ENCODE measurements around the gene ARID1B. TPM values are rescaled to one million over a fixed set of nuclear protein-coding genes. Genes with fewer than 3 reads are reported as not detected.

ARID1B gene
- total RNA-seq, 1 donor from 2014 or later = 49.2 TPM

DNA sequence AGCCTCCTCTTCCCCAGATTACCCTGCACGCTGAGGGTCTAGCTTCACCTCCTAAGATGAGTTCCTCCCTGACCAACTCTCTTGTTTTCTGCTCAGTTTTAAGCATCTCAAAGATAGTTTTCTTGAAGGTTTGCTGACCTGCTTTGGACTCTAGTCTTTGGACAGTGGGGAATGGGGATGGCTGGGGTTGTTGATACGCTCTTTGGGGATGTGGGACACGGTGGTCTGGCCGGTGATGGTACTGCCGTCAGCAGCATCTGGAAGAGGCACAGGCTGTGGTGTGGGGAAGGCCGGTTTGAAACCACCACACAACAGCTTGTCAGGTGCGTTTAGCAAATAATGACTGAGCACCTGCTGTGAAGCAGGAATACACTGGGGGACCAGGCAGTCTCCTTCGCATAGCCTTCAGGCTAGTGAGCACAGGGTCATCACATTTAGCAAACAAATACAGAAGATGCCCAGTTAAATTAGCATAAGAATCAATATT, 452.0 kb downstream of the ARID1B start:
- DNase-seq = no peak
- no peak for ATAC-seq (ENCODE audit: poor library complexity)
- intact Hi-C loops (cut with DNase I) = no loop called here

DNA sequence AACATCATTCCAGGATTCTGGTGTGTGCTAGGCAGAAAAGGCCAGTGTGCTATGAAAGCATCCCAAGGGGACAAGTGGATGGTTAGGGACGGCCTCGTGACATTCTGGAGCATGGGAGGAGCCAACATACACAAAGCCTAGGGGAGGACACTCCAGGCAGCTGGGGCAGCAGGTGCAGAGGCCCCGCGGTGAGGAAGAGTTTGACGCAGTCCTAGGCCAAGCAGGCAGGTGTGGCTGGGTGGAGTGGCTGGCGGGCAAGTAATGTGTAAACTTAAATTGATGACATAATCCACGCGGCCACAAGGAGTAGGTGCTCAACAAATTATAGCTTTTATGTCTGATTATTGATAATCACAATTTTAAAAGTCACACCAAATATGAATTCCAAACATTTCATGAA, 452.5 kb downstream of the ARID1B start:
- intact Hi-C loops (cut with DNase I) = no loop called here
- DNase-seq = no peak

DNA sequence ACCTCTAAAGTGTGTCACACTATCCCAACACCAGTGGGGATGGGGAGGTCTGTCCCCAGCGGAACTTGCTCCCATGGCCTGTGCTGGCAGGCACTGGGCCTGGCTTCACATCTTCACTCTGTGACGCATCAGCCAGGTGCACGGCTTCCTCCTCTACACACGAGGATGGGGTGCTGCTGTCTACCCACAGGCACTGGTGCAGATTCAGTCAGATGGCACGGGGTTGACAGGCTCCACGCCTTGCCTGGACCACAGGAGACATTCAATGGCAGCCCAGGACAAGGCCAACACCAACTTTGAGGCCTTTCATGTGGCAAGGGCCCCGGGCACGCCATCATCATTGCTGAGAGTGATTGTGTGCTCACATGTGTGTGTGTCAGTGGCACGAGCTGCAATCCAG, 453.7 kb downstream of the ARID1B start:
- intact Hi-C loops (cut with DNase I) = no loop called here
- no peak for DNase-seq
- no peak for ATAC-seq (ENCODE audit: poor library complexity)

More for the DNA sequence above, 452.5 kb downstream of the ARID1B start:
- no peak for ATAC-seq (ENCODE audit: poor library complexity)

DNA sequence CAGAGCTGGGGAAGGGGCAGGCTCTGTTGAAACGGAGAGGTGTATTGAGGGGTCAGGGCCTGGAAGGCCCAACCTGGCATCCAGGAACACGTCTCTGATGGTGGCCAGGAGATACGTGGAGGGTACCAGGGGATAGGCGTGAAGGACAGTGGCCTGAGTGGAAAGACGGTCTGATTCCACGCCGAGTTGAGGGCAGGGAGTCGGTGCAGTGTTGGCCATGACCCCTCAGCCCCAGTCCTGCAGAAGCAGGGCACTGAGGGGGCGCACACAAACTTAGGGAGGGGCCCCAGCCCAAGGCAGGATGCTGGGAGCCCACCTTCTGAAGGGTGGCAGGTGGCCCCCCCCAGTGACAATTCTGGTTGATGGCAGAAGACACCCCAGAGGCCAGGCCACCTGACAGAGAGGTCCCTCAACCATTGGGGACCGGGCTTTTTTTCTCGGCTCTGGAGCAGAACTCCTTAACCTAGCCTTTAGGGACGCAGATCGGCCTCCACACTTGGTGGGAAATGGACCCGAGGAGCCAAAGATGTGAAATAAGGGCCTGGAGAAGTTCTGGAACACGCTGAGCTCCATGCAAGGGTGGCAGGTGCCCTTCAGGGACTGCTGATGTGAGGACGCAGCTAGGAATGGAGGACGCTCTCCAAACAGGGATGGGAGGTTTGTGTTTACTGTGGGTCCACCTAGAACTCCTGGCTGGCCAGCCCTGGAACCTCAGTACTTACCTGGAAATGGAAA, 455.1 kb downstream of the ARID1B start:
- intact Hi-C loops (cut with DNase I) = no loop called here
- no peak for ATAC-seq (ENCODE audit: poor library complexity)
- no peak for DNase-seq

DNA sequence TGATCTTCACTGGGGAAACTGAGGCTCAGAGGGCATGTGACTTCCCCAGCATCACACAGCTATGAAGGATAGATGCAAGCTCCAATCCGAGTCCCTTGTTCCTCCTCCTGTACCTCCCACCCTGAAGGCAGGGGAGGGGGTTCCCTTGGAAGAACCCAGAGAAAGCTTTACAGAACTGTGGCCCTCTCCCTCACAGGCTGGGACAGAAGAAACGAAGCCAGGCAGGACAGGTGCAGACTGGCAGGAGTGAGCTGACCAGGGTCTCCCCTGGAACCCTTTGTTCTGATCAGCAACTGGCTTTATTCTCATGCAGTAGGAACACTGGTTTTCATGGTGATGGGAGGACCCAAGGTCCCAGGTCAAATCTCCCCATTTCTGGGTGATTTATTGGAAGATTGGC, 456.0 kb downstream of the ARID1B start:
- intact Hi-C loops (cut with DNase I) = no loop called here
- DNase-seq (no peak), ATAC-seq (ENCODE audit: poor library complexity) (no peak)

DNA sequence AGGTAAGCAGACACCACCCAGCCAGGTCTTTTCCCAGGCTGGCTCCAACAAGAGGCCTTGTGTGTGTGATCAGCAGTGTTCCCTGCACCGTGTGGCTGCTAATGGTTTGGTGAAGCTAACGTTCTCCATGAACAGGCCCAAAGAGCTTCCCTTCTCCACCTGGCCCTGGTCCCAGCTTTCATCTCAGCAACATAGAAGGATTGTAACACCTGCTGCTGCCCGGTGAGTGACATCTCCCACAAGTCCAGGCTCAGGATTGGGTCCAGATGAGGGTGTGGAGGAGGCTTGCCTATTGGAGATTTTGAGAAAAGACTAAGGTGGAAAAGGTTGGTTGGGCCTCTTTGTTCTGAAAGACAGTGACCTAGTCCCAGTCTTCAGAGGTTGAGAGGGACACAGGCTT, 456.5 kb downstream of the ARID1B start:
- DNase-seq (no peak), ATAC-seq (ENCODE audit: poor library complexity) (no peak)
- intact Hi-C loops (cut with DNase I) = loop anchor here (2.0 kb wide), 1 partner anchor 39 kb away; no protein-coding TSS in a partner anchor

DNA sequence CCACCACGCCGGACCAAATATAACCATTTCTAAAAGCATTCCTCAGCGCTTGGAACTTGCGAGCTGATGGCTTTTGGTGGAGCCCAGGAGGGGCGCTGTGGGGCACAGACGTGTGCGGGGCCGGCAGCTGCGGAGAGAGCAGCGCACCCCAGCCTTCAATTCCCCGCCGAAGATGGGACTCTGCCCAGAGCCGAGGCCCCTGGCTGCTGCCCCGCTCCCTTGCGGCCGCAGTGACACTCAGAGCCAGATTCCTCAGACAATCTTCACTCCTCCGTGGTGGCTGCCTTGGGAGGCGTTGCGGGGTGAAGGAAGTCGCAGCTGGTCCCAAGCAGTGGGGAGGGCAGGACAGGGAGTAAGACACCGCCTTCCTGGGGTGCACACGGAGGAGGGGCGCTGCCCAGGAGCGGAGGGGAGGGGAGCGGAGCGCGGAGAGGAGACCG, 458.4 kb downstream of the ARID1B start:
- intact Hi-C loops (cut with DNase I) = loop anchor here (2.0 kb wide), 1 partner anchor 37 kb away; no protein-coding TSS in a partner anchor
- DNase-seq (peak; percentile 68), ATAC-seq (ENCODE audit: poor library complexity) (peak; percentile 90)

DNA sequence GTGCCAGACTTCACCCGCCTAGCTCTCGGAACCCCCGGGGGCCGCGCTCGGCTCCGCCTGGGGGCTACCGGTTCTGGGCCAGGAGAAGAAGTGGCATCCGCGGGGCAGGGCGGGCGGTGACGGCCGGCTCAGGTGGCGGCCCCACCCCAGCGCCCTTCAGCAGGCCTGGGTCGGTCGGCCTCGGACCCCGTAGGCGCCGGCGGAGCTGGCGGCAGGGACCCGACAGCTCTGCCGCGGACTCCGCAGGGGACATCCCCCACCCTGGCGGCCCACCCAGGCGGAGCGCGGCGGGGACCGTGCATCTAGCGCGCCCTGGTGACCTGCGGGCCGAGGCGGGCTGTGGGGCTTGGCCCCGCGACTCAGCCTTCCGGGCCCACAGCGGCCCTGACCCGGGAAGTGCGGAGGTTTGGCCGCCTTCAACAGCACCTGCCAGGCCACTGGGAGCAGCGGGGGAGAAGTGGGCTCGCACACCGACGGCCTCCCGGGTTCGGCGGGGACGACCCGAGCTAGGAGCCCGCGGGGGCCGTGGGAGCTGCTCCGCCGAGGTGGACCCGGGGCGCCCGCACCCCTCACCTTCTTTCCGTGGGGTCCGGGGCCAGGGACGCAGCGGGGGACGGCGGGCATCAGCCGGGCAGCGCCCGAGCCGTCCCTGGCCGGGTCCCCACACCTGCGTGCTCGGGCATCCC, 459.0 kb downstream of the ARID1B start:
- DNase-seq (peak; percentile 49), ATAC-seq (ENCODE audit: poor library complexity) (peak; percentile 57)
- intact Hi-C loops (cut with DNase I) = no loop called here

DNA sequence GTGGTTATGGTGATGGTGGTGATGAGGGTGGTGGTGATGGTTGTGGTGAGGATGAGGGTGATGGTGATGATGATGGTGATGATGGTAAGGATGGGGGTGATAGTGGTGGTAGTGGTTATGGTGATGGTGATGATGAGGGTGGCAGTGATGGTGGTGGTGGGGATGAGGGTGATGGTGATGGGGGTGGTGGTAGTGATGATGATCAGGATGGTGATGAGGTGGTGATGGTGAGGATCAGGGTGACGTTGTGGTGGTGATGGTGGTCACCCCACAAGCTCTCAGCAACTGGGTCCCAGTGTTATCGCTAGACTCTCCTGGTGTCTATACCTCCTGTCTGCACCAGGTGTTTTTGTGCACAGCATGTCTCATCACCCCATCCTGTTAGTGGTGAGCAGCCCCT, 461.2 kb downstream of the ARID1B start:
- ATAC-seq (ENCODE audit: poor library complexity) (no peak), DNase-seq (no peak)

DNA sequence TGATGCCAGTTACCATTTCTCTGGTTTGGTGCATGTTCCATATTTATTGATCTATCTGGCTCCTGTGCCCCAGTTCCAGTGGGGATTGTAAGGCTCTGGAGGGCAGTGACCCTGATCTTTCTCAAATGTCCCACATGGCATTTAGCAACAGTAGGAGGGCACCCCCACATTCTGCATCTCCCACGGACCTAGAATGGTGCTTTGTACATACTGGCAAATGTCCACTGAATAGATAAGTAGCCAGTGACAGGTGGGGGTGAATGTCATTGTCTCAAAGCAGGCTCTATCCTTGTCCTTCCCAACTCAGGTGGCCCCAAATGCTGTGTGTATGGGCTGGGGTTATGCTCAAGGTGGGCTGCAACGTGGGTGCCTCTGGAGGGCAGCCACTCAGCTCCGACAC, 462.0 kb downstream of the ARID1B start:
- ATAC-seq (ENCODE audit: poor library complexity) (no peak), DNase-seq (no peak)
- intact Hi-C loops (cut with DNase I) = no loop called here

More for the DNA sequence above, 461.2 kb downstream of the ARID1B start:
- intact Hi-C loops (cut with DNase I) = no loop called here

DNA sequence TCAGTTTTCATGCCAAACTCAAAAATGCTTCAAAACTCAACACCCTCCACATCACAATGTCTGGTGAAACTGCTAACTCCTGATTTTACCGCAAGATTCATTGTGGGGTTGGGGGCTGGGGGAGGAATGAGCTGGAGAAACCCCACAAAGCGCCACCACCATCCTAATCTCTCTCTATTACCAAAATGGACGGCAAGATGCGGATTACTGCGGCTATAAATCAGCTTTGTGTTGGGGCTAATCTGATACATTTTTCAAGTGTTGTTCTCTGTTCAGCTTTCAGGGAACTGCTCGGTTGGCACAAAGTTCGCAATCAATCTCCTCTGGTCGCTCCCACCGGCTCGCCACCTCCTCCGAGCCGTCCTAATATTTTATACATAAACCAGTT, 462.5 kb downstream of the ARID1B start:
- no peak for DNase-seq
- intact Hi-C loops (cut with DNase I) = no loop called here
- no peak for ATAC-seq (ENCODE audit: poor library complexity)

DNA sequence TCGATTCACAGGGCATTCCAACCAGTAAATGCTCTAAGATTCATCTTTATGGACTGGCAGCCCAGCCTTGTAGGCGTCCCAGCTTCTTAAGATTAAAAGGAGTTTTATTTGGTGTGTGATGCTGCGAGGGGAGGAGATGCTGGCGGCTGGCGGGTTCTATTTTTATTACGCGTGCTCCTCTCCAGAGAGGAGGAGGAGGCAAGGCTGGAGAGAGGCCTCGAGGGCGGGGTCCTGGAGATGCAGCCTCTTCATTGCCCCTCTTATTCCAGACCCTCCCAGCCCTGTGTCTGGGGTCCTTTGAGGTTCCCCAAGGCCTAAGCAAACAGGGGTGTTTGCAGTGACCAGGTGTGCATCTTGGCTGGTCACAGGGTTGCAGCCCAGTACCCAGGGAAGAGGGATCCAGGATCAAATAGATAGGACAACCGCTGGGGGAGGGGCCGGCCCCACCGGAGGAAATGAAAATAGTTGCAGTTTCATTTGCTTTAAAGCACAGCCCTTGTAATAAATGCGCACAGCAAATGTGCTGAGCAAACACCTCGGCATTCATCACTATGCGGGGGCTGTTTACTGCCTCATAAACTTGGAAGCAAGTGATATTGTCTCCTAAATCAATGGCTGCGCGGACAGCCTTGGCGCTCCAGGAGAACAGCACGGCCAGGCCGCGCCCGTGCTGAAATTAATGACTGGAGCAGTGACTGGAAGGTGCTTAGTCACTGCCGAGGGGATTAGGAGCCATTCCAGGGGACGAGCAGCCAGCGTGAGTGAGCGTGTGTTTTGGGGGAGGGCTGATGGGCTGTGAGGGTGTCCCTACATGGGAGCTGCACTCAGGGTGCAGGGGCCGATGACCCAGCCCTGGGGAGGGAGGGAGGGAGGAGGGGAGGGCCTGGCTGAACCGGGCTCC, 463.1 kb downstream of the ARID1B start:
- ATAC-seq (ENCODE audit: poor library complexity) (peak; percentile 17), DNase-seq (peak; percentile 74)

DNA sequence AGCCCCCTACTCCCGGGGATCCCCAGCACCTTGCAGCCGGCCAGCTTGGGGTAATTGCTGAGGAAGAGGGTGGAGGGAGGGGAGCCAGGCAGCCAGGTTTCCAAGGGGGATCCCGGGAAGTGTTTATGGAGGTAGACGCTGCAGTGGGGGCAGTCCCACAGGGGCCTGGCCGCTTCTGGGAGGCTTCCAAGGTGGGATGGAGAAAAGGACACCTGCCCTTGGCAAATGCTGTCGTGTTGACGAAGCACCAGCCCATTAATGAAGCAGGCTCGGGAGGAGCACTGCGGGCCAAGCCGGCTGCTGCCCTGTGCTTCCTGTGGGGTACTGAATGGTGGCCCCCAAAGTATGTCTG, 463.8 kb downstream of the ARID1B start:
- ATAC-seq (ENCODE audit: poor library complexity) (no peak), DNase-seq (no peak)
- intact Hi-C loops (cut with DNase I) = no loop called here

More for the DNA sequence above, 463.1 kb downstream of the ARID1B start:
- intact Hi-C loops (cut with DNase I) = no loop called here

DNA sequence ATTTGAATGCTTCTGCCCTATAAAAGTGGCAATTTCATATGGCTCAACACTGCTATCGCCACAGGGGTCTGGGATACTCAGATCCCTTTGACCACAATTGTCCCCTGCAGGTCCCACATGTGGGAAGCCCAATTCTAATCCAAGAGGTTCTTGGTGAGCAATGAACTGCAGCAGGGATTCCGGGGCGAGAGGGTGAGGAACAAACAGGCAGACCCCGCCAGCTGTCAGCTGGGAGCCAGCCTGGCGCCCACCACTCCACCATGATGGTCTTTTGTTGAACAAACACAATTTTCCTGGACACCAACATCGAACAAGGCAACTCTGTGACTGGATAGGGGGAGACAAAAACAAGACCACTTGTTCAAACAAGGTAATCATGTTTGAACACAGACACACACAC, 465.6 kb downstream of the ARID1B start:
- DNase-seq = no peak
- no peak for ATAC-seq (ENCODE audit: poor library complexity)
- intact Hi-C loops (cut with DNase I) = no loop called here

DNA sequence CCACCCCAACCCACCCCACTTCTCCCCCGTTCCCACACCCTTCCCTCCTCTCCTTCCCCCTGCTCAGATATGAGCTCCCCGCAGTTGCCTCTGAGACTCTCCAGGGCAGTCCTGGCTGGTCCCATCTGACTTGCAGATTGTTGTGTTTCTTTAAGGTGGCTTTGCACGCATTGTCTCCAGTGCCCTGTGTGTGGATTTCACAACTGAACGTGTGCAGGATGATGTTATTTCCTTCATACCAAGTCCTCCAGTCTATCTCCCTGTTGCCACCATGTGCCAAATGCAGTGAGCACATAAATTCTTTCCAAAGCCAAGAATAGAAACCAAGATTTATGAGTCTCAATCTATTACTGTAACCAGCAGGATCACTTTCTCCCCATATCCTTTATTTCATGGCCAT, 467.0 kb downstream of the ARID1B start:
- ATAC-seq (ENCODE audit: poor library complexity) = peak; percentile 67
- intact Hi-C loops (cut with DNase I) = no loop called here
- DNase-seq = no peak

DNA sequence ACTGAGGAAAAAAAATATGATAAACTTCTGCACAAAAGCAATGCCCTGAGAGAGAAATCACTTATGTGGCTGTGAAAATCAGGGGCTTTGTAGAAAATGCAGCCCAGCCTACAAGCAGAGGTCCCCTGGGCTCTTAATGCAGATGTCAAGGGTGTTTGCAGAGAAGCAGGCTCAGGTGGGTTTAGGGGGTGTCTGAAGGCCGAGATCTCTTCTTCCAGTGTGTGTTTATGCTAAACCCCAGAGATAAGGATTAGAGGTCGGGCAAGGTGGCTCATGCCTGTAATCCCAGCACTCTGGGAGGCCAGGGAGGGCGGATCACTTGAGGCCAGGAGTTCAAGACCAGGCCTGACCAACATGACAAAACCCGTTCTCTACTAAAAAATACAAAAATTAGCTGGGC, 467.6 kb downstream of the ARID1B start:
- intact Hi-C loops (cut with DNase I) = no loop called here
- no peak for DNase-seq

DNA sequence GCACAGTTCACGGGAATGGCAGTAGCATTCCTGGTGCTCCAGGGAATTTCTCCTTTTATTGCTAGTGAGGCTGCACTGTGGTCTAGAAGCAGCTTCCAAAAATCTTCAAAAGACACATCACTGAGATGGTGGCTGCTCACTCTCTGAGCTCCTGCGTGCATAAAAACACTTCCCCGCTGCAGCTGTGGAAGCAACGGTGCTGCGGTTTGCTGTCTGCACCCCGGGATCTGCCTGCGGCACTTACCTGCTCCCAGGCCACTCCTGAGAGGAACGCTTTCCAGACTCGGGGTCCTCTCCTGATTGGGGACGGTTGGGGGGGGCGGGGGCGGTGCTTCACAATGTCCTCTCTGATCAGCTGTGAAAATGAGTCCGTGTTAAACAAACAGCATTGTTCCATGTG, 468.3 kb downstream of the ARID1B start:
- intact Hi-C loops (cut with DNase I) = no loop called here
- DNase-seq (no peak), ATAC-seq (ENCODE audit: poor library complexity) (no peak)

More for the DNA sequence above, 467.6 kb downstream of the ARID1B start:
- ATAC-seq (ENCODE audit: poor library complexity) = no peak

DNA sequence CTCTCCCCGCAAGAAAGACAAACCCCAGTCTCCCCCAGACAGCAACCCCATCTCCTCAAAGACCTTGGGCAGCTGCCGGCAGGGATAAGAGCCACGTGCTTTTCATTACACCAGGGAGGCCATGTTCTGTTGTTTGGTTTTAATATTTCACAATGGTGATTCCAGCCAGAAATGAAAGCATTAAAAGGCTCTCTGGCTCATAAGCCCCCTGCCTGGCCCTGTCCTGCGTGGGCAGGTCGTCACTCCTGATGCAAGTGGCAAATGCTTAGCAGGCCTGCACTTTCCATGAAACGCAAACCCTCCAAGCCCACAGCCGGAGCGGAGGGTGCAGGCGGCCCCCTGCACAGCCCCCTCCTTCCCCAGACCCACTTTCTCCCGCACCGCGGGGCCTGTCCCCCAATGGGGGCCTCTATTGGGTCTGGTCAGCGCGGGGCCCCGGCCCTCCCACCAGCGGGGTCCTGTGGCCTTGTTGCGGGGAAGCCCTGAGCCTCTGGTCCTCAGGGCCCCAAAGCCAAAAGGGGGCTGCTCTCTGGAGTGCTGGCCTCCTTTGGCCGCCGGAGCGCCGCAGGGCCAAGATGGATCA, 469.0 kb downstream of the ARID1B start:
- DNase-seq (no peak), ATAC-seq (ENCODE audit: poor library complexity) (peak; percentile 26)
- intact Hi-C loops (cut with DNase I) = no loop called here

Data from Right ventricle myocardium superior (tissue), 1 donor.